ENCODE data around the gene SDF4.
A peak's percentile ranks its signal among the peaks of the same experiment; 100 is the strongest.

Gene SDF4

DNA sequence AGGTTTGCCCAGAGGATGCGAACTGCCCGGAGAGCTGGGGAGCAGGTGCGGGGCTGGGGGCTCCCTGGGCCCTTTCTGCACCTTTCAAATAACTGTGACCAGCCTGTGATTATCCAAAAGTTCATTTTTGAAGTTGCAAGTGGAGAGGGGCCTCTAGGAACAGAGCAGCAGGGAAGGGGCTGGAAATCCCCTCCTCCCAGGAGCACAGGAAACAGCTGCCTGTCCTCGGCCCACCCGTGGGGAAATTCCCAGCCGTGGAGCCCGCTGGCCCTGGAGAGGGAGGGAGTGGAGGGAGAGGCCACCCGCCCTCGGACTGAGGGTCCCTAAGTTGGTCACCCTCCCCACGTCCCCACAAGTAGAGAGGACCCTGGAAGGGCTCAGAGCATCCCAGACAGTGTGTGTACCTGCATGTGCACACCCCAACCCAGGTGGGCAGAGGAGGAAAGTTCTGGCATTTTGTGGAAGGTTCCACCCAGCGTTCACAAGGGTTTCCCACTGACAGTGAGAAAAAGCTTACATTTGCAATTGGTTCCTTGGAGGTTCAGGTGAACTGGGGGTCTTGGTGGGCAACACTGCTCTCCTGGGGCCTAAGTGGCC is 16.6 kb downstream of the SDF4 start:
- no peak for DNase-seq

DNA sequence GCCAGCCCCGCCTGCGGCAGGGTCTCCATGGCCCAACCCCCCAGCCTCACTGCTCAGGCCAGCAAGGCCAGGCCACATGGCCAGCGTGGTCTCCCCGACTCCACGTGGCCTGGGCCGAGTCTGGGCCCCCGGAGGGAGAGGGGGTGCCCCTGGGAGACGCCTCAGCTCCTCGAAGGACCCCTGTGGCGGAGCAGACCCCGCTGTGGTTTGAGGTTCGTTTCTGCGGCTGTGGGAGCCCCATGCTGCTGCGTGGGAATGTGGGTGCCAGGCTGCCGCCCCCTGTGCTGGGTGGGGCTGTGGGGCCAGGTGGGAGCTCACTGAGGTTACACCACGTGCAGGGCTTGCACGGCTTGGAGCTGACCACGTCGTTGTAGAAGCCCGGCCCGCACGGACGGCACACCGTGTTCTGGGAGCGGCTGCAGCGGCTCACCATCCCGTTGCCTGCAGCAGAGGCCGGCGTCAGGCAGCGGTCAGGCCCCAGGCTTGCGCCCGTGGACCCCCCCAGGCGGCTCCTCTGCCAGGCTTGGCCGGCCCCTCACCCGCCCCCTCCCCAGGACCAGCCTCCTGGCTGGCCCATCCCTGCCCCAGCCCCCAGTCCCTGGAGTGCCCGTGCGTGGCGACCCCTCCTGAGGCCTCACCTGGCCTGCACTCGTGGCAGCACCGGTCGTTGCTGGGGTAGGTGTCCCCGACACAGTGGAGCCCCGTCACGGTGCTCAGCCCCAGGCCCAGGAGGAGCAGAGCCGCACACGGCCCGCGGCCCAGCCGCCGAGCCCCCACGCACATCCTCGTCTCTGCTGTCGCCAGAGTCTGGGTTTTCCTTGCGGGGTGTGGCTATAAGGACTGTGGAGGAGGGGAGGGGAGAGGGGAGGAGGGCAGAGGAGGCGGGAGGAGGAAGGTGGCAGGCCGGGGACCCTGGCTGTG is 18.2 kb downstream of the SDF4 start, which contains the start of gene TNFRSF4:
TNFRSF4 (minus strand) TSS at position 809 of the 921 bp plus-strand sequence; CDS start at position 783, 26 bp downstream.
- no peak for DNase-seq

DNA sequence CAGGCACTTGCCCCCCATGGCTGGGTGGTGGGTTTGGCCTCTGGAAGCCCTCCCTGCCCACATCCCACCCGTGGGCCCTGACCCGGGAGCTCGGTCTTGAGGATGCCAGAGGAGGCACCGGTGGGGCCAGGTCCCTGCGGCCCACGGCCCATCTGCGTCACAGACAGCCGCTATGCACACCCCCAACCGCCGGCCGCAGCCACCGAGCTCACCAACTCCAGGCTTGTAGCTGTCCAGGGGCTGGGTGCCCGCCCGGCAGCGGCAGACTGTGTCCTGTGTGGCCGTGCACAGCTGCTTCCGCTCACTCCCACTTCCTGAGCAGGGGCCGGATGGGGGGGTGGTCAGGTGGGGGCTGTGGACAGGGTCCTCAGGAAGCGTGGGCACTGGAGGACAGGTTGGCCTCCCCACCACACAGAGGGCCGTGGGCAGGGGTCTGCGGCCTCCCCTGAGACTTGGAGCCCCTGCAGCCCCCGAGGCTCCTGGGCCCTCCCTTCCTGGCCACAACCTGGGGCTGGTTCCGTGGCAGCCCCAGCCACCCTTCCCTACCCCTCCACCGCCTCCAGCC is 18.9 kb downstream of the SDF4 start:
- no peak for DNase-seq

DNA sequence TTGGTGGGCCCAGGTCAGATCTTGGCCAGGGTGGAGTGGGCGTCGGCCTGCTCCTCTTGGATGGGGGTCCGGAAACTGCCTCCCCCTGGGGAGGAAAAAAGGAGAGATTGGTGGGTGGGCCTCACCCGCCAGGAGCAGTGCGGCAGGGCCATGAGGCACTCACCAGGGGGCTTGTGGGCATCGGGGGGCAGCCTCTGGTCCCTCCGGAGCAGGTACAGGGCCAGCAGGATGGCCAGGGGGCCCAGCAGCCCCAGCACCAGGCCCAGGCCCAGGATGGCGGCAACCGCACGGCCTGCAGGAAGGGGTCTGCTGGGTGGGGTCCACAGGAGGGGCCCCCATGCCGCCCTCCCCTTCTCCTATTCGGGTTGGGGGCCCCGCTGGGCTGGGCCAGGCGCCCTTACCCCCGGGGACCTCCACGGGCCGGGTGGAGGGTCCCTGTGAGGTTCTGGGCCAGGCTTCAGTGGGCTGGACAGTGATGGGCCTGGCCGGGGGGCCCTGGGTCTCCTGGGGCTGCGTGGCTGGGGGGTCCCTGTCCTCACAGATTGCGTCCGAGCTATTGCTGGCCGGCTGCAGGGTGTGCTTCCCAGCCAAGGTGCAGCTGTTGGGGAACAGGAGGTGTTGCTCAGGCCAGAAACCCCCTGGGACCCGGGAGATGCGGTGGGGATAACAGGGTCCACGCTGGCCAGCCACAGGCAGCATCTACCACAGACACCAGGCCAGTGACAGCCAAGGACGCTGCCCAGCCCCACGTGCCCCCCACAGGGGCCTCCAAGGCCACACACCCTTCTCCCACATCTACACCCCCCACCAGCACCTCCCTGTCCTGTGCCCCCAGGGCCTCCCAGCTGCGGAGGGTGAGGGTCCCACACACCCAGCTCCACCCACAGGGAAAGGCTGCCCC is 20.0 kb downstream of the SDF4 start:
- DNase-seq: no peak

DNA sequence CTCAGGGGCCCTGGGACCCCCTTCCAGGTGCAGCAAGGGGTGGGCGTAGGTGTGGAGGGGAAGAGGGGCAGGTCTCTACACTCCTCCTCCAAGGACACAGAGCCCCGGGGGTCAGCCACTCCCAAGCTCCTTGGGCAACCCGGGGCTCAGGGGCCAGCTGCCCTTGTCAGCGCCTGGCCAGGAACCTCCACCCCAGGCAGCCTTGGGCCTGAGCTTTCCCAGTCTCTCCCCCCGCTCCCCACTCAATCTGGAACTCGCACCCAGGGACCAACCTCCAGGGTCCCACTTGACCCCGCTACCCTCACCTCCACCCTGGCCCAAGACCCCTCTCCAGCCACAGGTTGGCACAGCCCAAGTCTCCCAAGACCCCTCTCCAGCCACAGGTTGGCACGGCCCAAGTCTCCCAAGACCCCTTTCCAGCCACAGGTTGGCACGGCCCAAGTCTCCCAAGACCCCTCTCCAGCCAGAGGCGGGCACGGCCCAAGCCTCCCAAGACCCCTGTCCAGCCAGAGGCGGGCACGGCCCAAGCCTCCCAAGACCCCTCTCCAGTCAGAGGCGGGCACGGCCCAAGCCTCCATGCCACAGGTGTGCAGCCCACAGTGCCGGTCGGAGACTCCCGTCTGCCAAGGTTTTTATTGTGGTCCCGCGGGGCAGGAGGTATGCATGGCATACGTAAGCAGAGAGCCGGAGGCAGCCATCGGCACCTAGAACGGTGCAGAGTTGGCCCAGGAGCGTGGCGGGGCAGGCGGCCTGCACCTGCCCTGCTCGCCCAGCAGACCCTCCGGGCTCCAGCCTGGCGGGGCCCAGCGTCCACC is 20.9 kb downstream of the SDF4 start:
- no peak for DNase-seq

DNA sequence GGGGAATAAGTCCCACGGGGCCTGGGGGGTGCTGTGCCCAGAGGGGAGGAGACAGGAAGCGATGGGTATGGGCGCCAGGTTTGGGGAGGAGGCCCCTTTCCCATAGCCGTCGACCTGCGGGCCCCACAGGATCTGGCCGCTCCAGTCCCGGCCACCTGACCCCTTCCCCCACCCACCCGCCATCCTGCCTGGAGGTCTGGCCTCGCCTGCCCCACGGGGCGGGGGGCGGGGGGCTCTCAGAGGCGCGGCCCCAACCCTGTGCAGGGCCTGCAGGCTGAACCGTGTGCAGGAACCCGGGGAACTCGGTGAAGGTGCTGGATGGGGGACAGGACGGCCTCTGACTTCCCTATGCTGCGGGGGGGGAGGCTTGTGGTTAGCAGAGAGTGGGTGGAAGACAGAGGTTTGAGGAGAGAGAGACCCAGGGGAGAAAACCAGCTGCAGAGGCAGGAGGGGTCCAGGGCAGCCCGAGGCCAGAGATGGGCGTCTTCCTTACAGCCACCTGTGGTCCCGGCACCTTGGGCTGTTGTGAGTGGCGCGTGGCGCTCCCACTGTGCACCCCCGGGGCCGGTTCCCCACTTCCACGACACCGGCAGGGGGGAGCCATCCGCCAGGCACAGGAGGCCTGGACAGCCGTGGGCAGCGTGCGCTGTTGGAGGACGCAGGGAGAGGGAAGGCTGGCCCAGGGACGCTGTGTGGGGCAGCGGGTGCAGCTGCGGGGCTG is 22.9 kb downstream of the SDF4 start:
- no peak for DNase-seq

DNA sequence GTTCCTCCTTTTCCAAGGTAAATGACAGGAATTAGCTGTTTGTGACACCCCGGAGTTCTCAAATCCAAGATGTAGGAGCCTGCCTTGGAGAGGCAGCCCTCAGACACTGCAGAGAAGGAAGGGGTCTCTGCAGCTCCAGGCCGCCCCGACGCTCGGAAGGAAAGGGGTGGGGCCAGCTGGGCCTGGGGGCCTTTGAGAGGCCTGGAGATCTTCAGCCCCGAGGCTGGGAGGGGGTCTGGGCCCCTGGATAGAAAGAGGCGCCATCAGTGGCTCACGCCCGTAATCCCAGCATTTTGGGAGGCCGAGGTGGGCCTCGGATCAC is 24.3 kb downstream of the SDF4 start:
- no peak for DNase-seq

DNA sequence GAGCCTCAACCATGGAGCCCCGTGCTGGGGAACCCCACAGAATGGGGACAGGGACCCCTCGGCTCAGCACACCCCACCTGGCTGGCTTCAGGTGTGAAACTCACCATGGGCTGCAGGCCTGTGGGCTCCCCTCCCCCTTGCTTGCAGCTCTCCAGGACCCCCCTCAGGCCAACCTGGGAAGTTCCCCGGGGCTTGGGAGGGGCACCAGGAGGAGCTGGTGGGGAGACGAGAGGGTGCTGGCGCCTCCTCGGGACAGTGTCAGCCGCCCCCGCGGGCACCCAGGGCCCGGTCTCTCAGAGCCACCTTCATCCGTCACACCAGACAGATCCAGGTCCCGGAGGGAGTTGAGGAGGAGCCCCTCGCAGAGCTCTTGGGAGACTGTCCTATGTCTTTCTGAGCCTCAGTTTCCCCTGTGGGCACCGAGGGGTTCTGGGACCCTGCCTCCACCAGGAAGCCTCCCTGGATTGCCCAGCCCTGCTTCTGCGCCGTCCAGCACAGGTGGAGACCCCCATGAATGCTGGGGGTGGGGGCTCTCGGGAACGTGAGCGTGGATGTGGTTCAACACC is 24.8 kb downstream of the SDF4 start:
- DNase-seq: no peak

DNA sequence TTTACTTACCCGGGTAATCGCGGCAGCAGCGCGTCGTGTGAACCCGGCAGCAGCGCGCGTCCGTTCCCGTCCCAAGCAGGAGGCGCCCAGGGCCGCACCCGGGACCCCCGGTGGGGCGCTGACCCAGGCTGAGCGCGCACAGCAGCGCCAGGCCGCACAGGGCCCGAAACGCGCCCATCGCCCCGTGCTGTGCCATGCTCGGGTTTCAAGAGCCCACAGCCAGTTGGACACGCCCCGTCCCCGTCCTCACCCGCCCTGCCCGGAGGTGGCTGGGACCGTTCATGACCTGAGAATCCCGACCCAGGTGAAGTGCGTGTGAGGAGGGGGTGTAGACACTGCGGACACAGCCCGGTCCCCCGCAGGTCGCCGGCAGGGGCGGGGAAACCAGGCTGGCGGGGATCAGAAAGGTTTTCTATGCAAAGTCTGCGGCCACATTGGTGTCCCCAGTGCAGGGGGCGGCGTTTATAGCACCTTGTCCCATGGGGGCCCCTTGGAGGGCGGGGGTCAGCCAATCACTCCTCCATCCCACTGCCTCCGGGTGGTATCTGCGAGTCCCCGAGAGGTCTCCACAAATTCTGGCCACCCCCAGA is 25.3 kb downstream of the SDF4 start, which contains the start of gene TNFRSF18:
TNFRSF18 (minus strand) TSS at position 217 of the 590 bp plus-strand sequence; CDS start at position 196, 21 bp downstream.
- no peak for DNase-seq

DNA sequence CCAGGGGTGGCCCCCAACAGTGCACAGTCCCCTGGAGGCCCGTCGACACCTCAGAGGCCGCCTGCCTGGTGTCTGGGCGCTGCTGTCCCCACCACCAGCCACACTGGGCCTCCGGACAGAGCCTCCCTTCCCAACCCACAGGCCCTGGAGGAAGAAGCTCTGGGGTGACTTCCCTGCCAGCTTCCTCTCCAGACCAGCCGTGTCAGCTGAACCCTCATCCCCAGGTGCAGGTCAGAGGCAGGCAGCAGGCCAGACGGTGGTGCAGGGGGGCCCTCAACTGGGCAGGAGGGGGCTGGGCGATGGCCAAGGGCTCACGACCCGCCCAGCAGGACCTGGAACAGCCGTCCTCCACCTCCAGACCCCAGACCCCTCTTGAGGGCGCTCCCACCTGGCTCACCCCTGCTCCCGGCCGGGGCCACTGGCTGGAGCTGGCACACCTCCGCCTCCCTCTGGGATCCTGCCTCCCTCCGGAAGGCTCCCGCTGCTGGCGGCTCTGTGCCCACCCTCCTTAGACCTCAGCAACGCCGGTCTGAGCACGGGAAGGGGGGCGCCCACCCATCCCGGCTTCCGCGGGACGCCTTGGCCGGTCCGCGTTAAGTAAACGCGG is 25.9 kb downstream of the SDF4 start:
- DNase-seq: no peak

DNA sequence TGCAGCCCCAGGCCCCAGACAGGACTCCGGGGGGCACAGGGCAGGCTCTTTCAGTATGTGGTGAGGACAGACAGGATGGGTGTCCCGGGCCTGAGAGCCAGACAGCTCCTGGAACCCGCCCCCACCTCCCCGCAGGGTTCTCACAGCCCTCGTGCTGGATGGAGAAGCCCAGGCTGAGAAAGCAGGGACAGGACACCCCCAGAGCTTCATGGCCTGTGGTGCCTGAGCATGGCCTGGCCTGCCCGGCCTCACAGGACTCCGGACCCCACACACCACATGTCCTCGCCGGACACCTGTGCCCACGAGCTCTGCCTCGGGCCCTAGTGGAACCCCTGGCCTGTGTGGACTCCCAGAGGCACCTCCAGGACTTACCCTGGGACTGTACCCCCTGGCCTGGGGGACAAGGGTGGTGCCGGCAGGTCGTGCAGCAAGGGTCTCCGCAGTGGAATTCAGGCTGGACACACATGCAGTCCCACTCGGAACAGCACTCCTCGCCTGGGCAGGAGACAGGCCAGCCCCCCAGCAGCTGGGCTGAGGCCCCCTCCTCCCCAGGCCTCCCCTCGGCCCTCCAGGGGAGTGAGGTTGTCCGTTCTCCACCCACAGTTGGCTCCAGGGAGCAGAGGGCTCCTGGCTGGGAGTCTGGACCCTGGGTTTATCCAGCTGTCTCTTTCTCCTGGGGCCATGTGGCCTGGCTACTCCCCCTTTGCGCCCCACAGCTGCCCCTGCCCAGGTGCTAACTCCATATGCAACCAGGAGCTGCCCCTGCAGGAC is 26.6 kb downstream of the SDF4 start:
- no peak for DNase-seq

DNA sequence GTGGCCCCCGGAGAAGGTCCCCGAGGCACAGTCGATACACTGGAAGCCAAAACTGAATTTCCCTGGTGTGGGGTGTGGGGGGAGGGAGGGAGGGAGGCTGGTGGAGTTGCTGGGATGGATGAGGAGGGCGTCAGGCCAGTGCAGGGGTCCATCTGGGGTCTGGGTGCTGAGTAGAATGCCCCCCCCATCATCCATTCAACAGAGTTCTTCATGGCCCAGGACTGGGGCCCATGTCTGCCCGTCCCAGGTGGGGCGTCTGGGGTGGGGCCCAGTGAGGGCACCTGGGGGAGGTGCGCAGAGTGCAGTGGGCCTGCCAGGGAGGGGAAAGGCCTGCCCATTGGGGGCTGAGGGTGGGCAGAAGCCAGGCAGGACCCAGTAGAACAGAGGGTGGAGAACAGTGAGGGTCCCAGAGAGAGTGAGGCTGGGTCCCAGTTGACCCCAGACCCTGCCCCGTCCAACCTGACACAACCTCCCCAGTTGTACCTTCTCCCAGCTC is 27.3 kb downstream of the SDF4 start:
- DNase-seq: no peak

DNA sequence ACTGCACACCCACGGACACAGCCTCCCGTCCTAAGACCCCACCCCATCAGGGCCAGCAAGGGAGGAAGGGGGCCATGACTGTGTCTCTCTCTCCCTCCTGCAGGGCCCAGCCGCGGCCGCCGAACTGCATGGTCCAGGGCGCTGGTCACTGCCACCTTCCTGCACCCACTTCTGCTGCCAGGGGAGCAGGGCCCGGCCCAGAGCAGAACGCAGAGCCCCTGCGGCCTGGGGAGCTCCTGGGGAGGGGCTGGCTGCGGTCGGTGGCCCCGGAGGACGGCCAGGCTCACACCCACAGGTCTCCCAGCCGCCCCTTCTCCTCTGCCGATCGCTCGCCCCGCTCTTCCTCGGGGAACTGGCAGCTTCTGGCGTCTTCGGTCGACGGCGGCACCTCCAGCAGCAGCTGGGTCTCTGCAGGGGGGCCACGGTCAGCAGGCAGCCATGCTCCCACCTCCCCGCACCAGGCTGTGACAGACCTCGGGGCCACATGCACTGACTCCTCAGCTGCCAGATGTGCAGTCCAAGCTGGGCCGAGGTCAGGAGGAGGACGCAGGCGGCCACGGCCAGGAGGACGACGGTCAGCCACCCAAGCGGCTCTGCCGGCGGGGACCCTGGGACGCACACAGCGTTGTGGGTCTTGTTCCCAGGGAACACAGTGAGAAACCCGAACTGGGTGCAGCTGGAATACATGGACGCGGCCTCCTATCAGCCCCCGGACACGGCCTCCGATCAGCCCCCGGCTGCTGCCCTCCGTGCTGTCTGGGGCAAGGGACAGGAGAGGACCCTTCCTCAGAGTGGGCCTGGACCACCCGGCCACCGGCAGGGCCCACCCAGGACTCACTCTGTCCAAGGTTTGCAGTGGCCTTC is 28.0 kb downstream of the SDF4 start:
- DNase-seq: no peak

DNA sequence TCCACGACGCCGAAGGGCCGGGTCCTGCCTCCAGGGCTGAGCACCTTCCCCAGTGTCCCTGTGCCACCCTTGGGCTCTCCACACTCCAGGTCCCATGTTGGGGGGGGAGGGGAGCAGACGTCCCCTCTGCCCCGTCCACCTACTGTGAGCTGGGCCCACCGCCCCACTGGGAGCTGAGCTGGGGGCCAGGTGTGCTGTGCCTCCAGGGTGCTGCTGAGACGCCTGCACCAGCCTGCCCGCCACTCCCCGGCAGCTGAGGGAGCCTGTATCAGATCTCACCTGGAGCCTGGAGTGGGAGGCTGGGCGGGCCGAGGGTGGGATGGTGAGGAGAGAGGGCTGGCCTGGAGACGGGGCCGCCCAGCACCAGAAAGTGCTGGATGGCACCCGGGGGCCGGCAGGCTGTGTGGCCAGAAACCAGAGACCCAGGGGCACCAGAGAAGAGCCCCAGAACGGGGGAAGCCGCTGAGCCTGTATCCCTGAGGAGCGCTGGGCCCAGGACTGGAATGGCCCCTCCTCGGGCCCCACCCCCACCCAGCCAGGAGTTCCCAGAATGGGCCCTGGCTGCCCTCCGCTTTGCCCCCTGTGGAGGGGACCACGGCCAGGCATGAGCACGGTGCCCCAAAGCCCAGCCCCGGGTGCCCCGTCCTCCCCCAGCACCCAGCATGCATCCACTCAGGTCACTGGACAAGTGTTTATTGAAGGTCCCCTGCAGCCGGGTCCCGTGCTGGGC is 28.8 kb downstream of the SDF4 start:
- no peak for DNase-seq

DNA sequence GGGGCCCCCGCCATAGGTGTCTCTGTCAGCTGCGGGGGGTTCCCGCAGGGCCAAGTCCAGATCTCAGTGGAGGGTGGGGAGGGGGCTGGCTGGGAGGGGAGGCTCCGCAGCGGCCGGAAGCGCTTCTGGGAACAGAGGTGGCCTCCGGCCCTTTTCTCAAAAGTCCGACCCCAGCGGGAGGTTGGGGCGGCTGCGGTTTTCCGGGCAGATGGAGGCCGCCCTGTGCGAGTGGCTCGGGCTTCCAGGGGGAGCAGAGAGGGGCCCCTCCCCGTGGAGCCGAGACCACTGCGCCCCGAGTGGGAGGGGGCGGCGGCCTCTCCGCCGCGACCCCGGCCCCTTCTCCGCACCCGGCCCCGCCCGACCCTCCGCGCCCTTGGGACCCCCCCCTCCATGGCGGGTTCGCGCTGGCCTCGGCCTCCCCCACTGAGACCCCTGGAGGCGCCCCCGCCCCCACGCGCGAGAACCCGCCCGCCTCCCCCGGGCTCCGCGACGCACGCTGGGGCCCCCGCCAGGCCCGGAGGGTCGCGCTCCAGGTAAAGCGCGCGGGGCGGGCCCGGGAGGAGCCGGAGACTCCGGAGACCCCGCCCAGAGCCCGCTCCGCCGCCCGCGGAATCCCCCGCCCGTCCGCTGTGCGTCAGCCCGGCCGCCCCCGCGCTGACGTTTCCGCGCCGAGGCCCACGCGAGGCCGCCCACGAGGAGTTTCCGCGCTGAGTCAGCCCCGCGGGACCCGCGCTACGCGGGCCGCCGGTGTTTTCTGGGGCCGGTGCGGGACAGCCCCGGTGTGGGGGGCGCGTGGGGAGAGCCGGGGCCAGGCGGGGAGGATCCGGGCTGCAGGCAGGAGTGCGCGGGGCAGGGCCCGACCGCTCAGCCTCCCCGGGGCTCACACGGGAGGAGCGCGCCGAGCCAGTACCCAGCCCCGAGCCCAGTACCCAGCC is 30.7 kb downstream of the SDF4 start:
- DNase-seq: peak in 10 of 56 donors; percentile 13 to 47 (median 34)

Measured in amygdala (tissue), 56 donors.